Stomach (tissue), 4 donors: Measurements from ENCODE around the gene FAM180B.

Experiments used
- EP300 ChIP-seq: sonication (generic); formaldehyde crosslinking; IDR thresholded peaks from one replicate; pipeline ENCODE4 v1.6.1; 2017; ENCODE audit warnings: antibody characterized with exemption
- TF ChIP-seq, protein P1 (sequence below), 7 experiments: fragments of 450-650 bp in 4 of 7; fragments of 200-600 bp in 3 of 7; sonication (generic) in 3 of 7; IDR thresholded peaks; one replicate each; pipeline ENCODE4 v1.5.1; 2016 to 2019; ENCODE audit warnings: antibody characterized with exemption in 7 of 7, control low read depth in 2 of 7, mild to moderate bottlenecking in 1 of 7

DNA sequence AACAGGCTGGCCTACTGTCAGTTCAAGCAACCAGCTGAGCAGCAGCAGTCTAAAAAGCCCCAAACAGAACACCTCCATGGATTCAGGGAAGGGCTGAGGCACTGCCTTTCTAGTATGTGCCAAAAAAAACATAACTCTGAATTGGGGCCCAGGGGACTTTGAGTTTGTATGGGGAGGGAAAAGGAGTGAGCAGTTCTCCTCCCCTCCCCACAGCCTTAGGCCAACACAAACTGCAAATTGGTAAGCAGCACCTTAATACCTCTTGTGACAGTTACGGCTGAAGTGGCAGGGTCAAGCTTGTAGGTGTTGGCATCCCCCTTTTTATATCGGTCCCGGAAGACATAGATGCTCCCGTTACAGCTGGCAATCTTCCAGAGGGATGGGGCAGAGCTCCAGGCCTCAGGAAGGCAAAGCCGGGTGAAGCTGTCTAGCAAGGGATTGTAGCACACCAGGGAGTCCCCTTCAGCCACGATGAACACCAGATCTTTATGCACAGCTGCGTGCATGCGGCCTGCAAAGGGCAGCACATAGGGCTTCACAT, 13.7 kb upstream of the FAM180B start:
- TF ChIP-seq, protein P1, sequence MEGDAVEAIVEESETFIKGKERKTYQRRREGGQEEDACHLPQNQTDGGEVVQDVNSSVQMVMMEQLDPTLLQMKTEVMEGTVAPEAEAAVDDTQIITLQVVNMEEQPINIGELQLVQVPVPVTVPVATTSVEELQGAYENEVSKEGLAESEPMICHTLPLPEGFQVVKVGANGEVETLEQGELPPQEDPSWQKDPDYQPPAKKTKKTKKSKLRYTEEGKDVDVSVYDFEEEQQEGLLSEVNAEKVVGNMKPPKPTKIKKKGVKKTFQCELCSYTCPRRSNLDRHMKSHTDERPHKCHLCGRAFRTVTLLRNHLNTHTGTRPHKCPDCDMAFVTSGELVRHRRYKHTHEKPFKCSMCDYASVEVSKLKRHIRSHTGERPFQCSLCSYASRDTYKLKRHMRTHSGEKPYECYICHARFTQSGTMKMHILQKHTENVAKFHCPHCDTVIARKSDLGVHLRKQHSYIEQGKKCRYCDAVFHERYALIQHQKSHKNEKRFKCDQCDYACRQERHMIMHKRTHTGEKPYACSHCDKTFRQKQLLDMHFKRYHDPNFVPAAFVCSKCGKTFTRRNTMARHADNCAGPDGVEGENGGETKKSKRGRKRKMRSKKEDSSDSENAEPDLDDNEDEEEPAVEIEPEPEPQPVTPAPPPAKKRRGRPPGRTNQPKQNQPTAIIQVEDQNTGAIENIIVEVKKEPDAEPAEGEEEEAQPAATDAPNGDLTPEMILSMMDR (IDR thresholded peaks at IDR 0.05) = no peak
- no peak for TF ChIP-seq EP300
